Smooth muscle cell of the coronary artery (primary cell): ENCODE data around the gene GIMAP2. TPM values are rescaled to one million over a fixed set of nuclear protein-coding genes. Genes with fewer than 3 reads are reported as not detected.

Experiments used
- total RNA-seq: library from RNA; depleted of rRNA; stranded (reverse); fragments of >200 nt; gene quantifications from 2 replicates; pipeline ENCODE4 v1.2.3, GENCODE V29; 2014; ENCODE audit warnings: low replicate concordance

Gene GIMAP2
- 0.60 and 4.7 TPM in 2 replicates for total RNA-seq

DNA sequence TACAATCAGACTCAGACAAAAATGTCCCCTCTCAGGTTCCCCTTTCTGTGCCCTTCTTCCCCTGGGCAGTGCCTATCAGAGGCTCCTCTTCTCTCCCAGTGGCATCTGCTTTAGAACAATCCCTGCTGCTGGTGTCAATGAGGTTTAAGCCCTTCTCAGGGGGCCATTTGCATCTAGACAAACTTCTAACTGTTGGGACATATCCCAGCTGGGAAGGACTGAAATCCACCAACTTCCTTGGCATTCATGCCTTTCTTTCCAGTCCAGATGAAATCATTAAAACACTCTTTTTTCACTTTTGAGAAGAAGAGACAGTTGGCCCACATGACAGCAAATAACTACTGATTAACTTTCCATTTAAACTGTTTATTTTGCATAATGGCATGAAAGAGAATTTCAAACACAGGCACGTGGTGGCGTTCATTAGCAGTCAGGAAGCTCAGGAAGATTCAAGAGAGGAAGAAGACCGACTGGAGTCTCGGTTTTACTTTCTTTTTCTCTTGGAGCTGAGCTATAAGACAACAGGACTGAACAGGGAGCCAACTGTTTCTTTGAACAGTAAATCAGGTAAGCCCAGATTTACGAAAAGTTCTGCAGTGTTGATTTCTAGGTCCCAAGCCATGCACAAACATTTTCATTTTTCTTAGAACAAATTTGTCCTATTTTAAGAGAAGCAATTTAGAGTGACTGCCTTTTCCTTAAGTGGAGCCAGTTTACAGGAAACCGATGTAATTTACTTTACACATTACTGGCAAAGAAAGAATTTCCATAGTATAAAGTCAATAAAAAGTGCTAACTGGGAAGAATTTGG lies at the start of gene GIMAP2:
GIMAP2 (plus strand) TSS at position 488 of the 811 bp plus-strand sequence. CDS start 1,354 bp downstream, outside the sequence.

GRCh38 chr7:150716368-150716767 lies 30.9 kb downstream of the GIMAP2 start, which contains the start of gene GIMAP1:
Gene GIMAP1, plus strand, starts transcription at chr7:150716613. Its CDS starts 2,435 bp downstream, at chr7:150719048.

DNA sequence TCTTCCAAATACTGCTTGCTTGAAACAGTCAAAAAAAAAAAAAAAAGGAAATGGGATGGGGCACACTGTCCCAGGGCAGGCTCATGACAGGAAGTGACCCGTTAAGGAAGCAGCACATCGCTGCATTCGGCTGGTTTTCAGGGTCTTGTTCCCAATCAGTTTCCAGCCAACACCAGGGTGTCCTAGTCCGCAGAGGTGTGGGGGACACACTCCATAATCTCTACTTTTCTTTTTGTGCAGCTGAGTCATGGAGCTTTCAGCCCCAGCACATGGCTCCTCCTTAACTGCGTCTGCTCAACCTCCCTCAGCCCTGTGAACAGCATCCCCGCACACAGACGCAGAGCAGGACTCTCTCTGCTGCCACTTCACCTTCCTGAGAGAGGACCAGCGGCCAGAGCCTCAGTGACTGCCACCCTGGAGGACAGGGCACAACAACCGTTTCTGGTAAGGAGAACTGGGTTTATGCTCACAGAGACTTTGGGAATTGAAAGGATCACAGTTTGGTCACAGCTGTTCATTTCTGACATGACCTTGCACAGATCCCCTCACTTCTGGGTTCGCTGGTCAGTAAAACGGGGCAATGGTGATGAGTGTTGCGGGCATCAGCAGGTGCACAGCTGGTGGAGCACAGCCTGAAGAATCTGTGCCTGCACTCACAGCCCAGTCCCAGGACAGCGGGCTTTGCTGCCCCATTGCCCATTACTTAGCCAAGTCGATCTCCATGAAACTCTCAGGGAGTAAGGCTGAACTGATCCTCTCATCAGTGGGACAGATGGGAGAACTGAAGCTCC lies 52.0 kb downstream of the GIMAP2 start, which contains the start of gene GIMAP5:
GIMAP5 (plus strand) TSS at position 154 of the 791 bp plus-strand sequence. CDS start 3,467 bp downstream, outside the sequence.

Other genes with a start within 250 kb of the GIMAP2 start
- gene GIMAP8, start 235.1 kb upstream of the GIMAP2 start, total RNA-seq, result under 0.01 and 0.12 TPM in 2 replicates
- gene GIMAP7, start 170.8 kb upstream of the GIMAP2 start, total RNA-seq, result 0.12 TPM in 1 of 2 replicates, not detected in the other
- gene GIMAP4, start 118.3 kb upstream of the GIMAP2 start, total RNA-seq, result 0.35 TPM in 1 of 2 replicates, not detected in the other
- gene GIMAP6, start 53.3 kb upstream of the GIMAP2 start, total RNA-seq, result 0.35 TPM in 1 of 2 replicates, not detected in the other
- gene GIMAP1, start 30.9 kb downstream of the GIMAP2 start, total RNA-seq, result not detected in 2 replicates
- gene GIMAP5, start 51.7 kb downstream of the GIMAP2 start, total RNA-seq, result 0.08 and 0.12 TPM in 2 replicates
- gene TMEM176B, start 114.7 kb downstream of the GIMAP2 start, total RNA-seq, result 4.8 TPM in 1 of 2 replicates, not detected in the other
- gene TMEM176A, start 115.1 kb downstream of the GIMAP2 start, total RNA-seq, result under 0.01 TPM in 1 of 2 replicates, not detected in the other
- gene AOC1, start 166.8 kb downstream of the GIMAP2 start, total RNA-seq, result not detected in 2 replicates